RWPE2 (cell line): ENCODE results near the gene RERE.
A peak's percentile ranks its signal among the peaks of the same experiment; 100 is the strongest.
"Not testable (repeated sequence)": the region's sequence is repeated elsewhere in the genome, so short reads cannot be mapped to it uniquely, and the experiment has no call there.

ENCODE experiments used
- ATAC-seq: fragments of 200-7000 bp; cut with Tn5 transposase; 3 replicates; pipeline ENCODE4 v1.9.1; 2021; ENCODE audit warnings: low read depth
- DNase-seq: peaks from one replicate; pipeline ENCODE4 v3.0.0-alpha.2; 2020; ENCODE audit warnings: low spot score
- H3K27ac ChIP-seq: fragments of 450-650 bp; 2 replicates; pipeline ENCODE4 v1.5.1; 2017; ENCODE audit warnings: mild to moderate bottlenecking; ENCODE audit not compliant: poor library complexity, severe bottlenecking
- H3K27me3 ChIP-seq: fragments of 250-450 bp; sonication (Bioruptor Pico); 2 replicates; pipeline ENCODE4 v1.5.1; 2021; ENCODE audit warnings: mild to moderate bottlenecking, moderate library complexity; ENCODE audit not compliant: insufficient read depth, poor library complexity, severe bottlenecking
- H3K36me3 ChIP-seq: fragments of 250-450 bp; sonication (Bioruptor Pico); 2 replicates; pipeline ENCODE4 v1.5.1; 2020; ENCODE audit warnings: low read depth, mild to moderate bottlenecking, moderate library complexity
- H3K4me1 ChIP-seq: fragments of 250-450 bp; sonication (Bioruptor Pico); 2 replicates; pipeline ENCODE4 v1.5.1; 2021; ENCODE audit warnings: mild to moderate bottlenecking, moderate library complexity; ENCODE audit not compliant: insufficient read depth, poor library complexity, severe bottlenecking
- H3K4me3 ChIP-seq: fragments of 250-450 bp; sonication (Bioruptor Pico); 2 replicates; pipeline ENCODE4 v1.5.1; 2021; ENCODE audit warnings: mild to moderate bottlenecking, moderate library complexity; ENCODE audit not compliant: severe bottlenecking
- H3K9me3 ChIP-seq: fragments of 250-450 bp; sonication (Bioruptor Pico); 2 replicates; pipeline ENCODE4 v1.5.1; 2021; ENCODE audit warnings: mild to moderate bottlenecking, moderate library complexity; ENCODE audit not compliant: severe bottlenecking
- TF ChIP-seq, protein P1 (sequence below): fragments of 450-650 bp; IDR thresholded peaks from one replicate; pipeline ENCODE4 v1.5.1; 2017; ENCODE audit warnings: mild to moderate bottlenecking, moderate library complexity; ENCODE audit not compliant: poor library complexity, severe bottlenecking

RERE gene

DNA sequence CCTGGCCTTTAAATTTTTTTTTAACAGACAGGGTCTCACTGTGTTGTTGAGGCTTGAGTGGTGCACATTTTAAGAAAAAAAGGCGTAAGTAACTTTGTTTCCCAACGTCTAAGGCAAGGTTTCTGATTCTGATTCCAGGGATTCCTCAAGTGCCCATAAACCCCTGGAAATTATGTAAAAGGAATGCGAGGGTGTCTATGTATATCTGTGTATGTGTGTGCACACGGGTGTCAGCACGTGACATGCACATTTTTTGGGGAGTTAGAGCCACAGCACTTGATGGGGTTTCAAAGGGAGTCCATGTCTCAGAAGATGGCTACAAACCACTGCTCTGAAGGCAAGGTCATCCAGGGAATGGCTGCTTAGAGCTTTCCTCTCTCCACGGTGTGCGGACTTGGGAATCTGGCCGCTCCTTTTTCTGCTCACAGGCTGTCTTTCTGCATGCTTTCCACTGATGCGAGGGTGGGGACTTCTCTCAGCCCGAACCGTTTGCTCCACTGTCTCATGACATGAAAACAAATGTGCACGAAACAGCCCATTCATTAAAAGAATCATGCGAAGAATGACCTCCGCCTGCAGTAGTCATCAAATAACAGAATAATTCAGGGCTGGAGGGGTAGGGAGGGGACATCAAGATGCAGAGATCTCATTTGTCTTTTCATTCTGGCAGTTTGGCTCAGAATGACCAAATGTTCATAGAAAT, 18.7 kb upstream of the RERE start:
- Histone ChIP-seq H3K4me3 (no peak overlapping the region), H3K36me3 (no peaks in the 10 kb centered on the region), H3K27me3 (no peaks in the 10 kb centered on the region), H3K27ac (no peak overlapping the region), H3K9me3 (no peaks in the 10 kb centered on the region), H3K4me1 (no peaks in the 10 kb centered on the region)
- no peak for ATAC-seq
- DNase-seq, result no peak
- TF ChIP-seq, protein P1, sequence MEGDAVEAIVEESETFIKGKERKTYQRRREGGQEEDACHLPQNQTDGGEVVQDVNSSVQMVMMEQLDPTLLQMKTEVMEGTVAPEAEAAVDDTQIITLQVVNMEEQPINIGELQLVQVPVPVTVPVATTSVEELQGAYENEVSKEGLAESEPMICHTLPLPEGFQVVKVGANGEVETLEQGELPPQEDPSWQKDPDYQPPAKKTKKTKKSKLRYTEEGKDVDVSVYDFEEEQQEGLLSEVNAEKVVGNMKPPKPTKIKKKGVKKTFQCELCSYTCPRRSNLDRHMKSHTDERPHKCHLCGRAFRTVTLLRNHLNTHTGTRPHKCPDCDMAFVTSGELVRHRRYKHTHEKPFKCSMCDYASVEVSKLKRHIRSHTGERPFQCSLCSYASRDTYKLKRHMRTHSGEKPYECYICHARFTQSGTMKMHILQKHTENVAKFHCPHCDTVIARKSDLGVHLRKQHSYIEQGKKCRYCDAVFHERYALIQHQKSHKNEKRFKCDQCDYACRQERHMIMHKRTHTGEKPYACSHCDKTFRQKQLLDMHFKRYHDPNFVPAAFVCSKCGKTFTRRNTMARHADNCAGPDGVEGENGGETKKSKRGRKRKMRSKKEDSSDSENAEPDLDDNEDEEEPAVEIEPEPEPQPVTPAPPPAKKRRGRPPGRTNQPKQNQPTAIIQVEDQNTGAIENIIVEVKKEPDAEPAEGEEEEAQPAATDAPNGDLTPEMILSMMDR, result no peak

DNA sequence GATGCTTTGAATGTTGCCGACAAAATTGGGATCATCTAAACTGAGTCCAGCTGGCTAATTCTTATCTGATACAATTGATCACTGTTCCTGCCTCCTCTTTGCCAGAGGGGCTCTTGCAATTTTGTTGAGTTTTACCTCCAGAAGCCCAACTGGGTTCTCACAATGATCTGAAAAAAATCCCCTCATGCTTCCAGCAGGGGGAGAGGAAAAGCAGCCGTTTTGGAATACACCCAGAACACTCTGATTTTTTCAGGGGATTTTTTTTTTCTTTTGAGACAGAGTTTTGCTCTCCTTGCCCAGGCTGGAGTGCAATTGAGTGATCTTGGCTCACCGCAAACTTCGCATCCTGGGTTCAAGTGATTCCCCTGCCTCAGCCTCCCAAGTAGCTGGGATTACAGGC, 13.9 kb upstream of the RERE start:
- Histone ChIP-seq H3K27me3 (no peaks in the 10 kb centered on the region), H3K27ac (no peak overlapping the region), H3K9me3 (no peaks in the 10 kb centered on the region), H3K4me3 (no peak overlapping the region), H3K4me1 (no peaks in the 10 kb centered on the region), H3K36me3 (no peaks in the 10 kb centered on the region)
- DNase-seq, result no peak
- TF ChIP-seq, protein P1, result peak; percentile 14
- ATAC-seq, result no peak

DNA sequence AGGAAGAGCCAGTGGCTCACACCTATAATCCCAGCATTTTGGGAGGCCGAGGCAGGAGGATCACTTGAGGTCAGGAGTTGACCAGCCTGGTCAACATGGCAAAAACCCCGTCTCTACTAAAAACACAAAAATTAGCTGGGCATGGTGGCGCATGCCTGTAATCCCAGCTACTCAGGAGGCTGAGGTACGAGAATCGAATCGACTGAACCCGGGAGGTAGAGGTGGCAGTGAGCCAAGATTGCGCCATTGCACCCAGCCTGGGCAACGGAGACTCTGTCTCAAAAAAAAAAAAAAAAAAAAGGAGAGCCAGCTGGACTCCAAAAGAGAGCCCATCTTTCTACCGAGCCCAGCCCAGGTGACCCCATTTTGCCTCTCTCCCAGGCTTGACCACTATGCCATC, 13.3 kb upstream of the RERE start:
- not testable (repeated sequence) for H3K9me3 ChIP-seq, H3K27me3 ChIP-seq, H3K4me3 ChIP-seq, ATAC-seq, H3K36me3 ChIP-seq, H3K4me1 ChIP-seq, DNase-seq, H3K27ac ChIP-seq

GRCh38 chr1:8825985-8826481, 8.6 kb upstream of the RERE start:
- no peaks in the 10 kb centered on the region for H3K27me3 ChIP-seq
- TF ChIP-seq, protein P1, result no peak
- no peaks in the 10 kb centered on the region for H3K9me3 ChIP-seq
- DNase-seq (no peak), ATAC-seq (no peak)
- peaks cover 25% of the 10 kb centered on the region for H3K4me1 ChIP-seq
- no peaks in the 10 kb centered on the region for H3K36me3 ChIP-seq
- no peak overlapping the region for H3K4me3 ChIP-seq
- H3K27ac ChIP-seq, result no peak overlapping the region

GRCh38 chr1:8823295-8823664, 5.8 kb upstream of the RERE start:
- Histone ChIP-seq H3K27ac (peak overlapping the region; percentile 71), H3K4me3 (no peak overlapping the region), H3K27me3 (no peaks in the 10 kb centered on the region), H3K9me3 (no peaks in the 10 kb centered on the region), H3K4me1 (peaks cover 33% of the 10 kb centered on the region), H3K36me3 (no peaks in the 10 kb centered on the region)
- TF ChIP-seq, protein P1, result no peak
- ATAC-seq (no peak), DNase-seq (no peak)
